Naive thymus-derived CD8-positive, alpha-beta T cell (primary cell): ENCODE results near the gene FER1L5. TPM values are rescaled to one million over a fixed set of nuclear protein-coding genes. Genes with fewer than 3 reads are reported as not detected.

ENCODE experiments used
- ATAC-seq, 2 donors: fragments of 150-1000 bp; cut with Tn5 transposase in 1 of 2; sonication (Bioruptor Pico), chemical (Tn5 transposase) in 1 of 2; 1 replicate in 1 of 2; 2 replicates in 1 of 2; pipeline ENCODE4 v1.10.0; 2021; ENCODE audit warnings: mild to moderate bottlenecking in 2 of 2, moderate library complexity in 2 of 2
- POLR2A ChIA-PET: fragments of 350-600 bp; sonication (Branson Sonifier 250); formaldehyde crosslinking; loops from one replicate; lab custom pipeline; 2021; ENCODE audit warnings: antibody characterized with exemption; lab: Charles Lee
- DNase-seq, 10 donors: peaks; one replicate each; pipeline versions ENCODE4 v3.0.0 to v3.0.0-alpha.2; 2020 to 2022
- H3K27ac Mint-ChIP-seq, 10 donors: one replicate each; pipeline ENCODE4 v1.8.0; 2020 to 2022; ENCODE audit warnings: mild to moderate bottlenecking in 10 of 10, mixed read lengths in 10 of 10, moderate library complexity in 4 of 10, inconsistent platforms in 1 of 10
- H3K27me3 Mint-ChIP-seq, 5 donors: one replicate each; pipeline ENCODE4 v1.8.0; 2021 to 2022; ENCODE audit warnings: mixed read lengths in 5 of 5
- H3K36me3 Mint-ChIP-seq, 3 donors: one replicate each; pipeline ENCODE4 v1.8.0; 2020 to 2022; ENCODE audit warnings: mixed read lengths in 3 of 3, mild to moderate bottlenecking in 2 of 3, inconsistent platforms in 1 of 3
- H3K4me1 Mint-ChIP-seq, 4 donors: one replicate each; pipeline ENCODE4 v1.8.0; 2021 to 2022; ENCODE audit warnings: mixed read lengths in 4 of 4
- H3K4me3 Mint-ChIP-seq, 10 donors: one replicate each; pipeline ENCODE4 v1.8.0; 2020 to 2022; ENCODE audit warnings: mild to moderate bottlenecking in 10 of 10, mixed read lengths in 10 of 10, moderate library complexity in 6 of 10, inconsistent platforms in 1 of 10
- H3K9me3 Mint-ChIP-seq, 9 donors: one replicate each; pipeline ENCODE4 v1.8.0; 2020 to 2022; ENCODE audit warnings: mixed read lengths in 9 of 9, mild to moderate bottlenecking in 3 of 9, inconsistent platforms in 1 of 9, moderate library complexity in 1 of 9
- polyA plus RNA-seq, 3 donors: library from polyadenylated mRNA; unstranded; fragments of 300-500 nt; fragmentation: Illumina TruSeq; gene quantifications; one replicate each; pipeline ENCODE4 v1.2.3, GENCODE V29; 2021
- total RNA-seq, 8 experiments: library from RNA in 2 of 8; stranded (reverse) in 2 of 8; gene quantifications; one replicate each; pipeline ENCODE4 v1.2.3 and lab custom pipeline; 2021 to 2026

Gene FER1L5
- total and polyA plus RNA-seq, 5 experiments from 2014 or later: 0.02 TPM; not detected in 4

DNA sequence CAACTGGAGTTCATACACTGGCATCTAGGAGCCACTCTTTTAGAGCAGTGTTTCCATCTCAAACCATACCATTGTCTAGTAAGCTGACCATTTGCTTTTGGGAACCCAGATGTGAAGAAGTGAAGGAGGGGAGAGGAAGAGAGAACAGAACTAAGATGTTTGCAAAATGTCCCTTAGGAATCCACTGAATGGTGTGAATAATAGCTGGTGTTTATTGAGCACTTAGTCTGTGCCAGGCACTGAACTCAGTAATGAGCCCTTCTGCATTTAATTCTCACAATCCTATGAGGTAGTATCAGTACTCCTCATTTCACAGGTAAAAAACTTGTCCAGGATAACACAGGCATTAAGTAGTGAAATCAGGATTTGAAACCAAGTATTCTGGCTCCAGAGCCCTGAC lies 73.8 kb downstream of the FER1L5 start:
- no peak for DNase-seq
- H3K27me3 Mint-ChIP-seq: no peaks in the 10 kb centered on the region
- peaks cover 0 to 6% (median 0%) of the 10 kb centered on the region in 4 donors for H3K4me1 Mint-ChIP-seq
- H3K9me3 Mint-ChIP-seq: no peaks in the 10 kb centered on the region
- peak overlapping the region in 1 of 10 donors; percentile 25 for H3K27ac Mint-ChIP-seq
- POLR2A ChIA-PET: no interaction called here
- peaks cover 0 to 54% (median 7%) of the 10 kb centered on the region in 3 donors for H3K36me3 Mint-ChIP-seq
- H3K4me3 Mint-ChIP-seq: no peak overlapping the region
- ATAC-seq: no peak

DNA sequence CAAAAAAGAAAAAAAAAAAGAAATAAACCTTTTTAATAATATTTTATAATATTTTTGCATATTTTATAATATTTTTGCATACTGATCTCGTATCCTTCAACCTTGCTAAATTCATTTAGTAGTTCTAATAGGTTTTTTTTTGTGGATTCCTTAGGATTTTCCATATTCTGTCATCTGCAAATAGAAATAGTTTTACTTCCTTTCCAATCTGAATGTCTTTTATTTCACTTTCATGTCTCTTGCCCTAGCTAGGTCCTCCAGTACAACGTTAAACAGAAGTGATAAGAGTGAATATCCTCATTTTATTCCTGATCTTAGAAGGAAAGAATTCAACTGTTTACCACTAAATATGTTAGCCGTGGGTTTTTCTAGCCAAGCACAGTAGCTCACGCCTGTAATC lies 83.6 kb downstream of the FER1L5 start:
- DNase-seq: no peak
- no peaks in the 10 kb centered on the region for H3K27me3 Mint-ChIP-seq
- H3K36me3 Mint-ChIP-seq: peaks cover 0 to 62% (median 15%) of the 10 kb centered on the region in 3 donors
- POLR2A ChIA-PET: no interaction called here
- no peak for ATAC-seq
- no peak overlapping the region for H3K4me3 Mint-ChIP-seq
- H3K27ac Mint-ChIP-seq: no peak overlapping the region
- no peaks in the 10 kb centered on the region for H3K9me3 Mint-ChIP-seq
- H3K4me1 Mint-ChIP-seq: peaks cover 0 to 4% (median 0%) of the 10 kb centered on the region in 4 donors

DNA sequence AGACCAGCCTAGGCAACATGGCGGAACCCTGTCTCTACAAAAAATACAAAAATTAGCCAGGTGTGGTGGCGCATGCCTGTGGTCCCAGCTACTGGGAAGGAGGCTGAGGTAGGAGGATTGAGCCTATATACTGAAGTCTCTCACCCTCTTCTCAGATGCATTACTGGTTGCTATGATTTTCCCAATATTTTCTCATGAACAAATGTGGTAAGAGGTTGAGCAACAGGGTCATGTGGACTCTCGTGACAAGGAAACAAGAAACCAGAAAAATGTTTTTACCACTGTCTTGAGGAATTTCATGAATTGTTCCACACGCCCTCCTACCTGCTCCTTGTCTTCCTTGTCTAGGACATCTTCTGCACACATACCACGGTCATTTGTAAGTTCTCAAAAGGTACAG lies 84.9 kb downstream of the FER1L5 start:
- no peaks in the 10 kb centered on the region for H3K9me3 Mint-ChIP-seq
- ATAC-seq (no peak), DNase-seq (no peak)
- no peak overlapping the region for H3K27ac Mint-ChIP-seq
- peaks cover 0 to 4% (median 0%) of the 10 kb centered on the region in 4 donors for H3K4me1 Mint-ChIP-seq
- POLR2A ChIA-PET: no interaction called here
- no peaks in the 10 kb centered on the region for H3K27me3 Mint-ChIP-seq
- H3K36me3 Mint-ChIP-seq: peaks cover 0 to 69% (median 15%) of the 10 kb centered on the region in 3 donors
- H3K4me3 Mint-ChIP-seq: no peak overlapping the region

DNA sequence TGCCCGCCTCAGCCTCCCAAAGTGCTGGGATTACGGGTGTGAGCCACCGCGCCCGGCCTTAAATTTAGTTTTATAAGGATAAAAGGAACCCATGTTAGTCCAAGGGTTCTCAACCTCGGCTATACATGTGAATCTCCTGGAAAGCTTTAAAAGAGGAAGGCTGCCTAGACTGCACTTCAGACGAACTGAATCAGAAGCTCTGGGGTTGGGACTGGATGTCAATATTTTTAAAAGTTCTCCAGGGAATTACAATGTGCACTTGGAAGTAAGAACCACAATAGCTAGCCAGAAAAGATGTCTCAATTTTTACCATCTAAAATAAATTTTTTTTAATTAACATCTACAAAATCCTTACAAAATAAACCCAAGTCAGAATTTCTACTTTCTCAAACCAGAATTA lies 87.2 kb downstream of the FER1L5 start:
- H3K9me3 Mint-ChIP-seq: no peaks in the 10 kb centered on the region

DNA sequence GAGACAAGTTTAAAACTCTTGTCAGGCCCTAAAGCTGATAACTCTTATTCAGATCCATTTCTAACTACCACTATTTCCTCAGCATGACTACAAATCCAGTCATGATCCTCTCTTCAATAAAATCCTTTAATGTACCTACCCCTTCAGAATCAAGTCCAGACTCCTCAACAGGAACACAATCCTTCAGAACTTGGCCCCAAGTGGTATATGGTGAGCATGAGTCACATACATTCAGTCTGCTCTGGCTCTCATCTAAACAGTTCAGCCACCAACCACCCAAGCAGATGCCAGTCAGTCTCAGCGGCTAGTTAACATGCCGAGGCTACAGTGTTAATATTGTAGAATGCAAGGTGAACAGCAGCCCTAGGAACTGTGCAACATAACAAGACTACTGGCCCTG lies 87.6 kb downstream of the FER1L5 start:
- Mint-ChIP-seq H3K9me3 (no peaks in the 10 kb centered on the region), H3K27me3 (no peaks in the 10 kb centered on the region), H3K36me3 (peaks cover 0 to 79% (median 25%) of the 10 kb centered on the region in 3 donors), H3K4me1 (peaks cover 0 to 9% (median 3%) of the 10 kb centered on the region in 4 donors), H3K27ac (peak overlapping the region in 2 of 10 donors; percentile 17 to 56), H3K4me3 (no peak overlapping the region)
- POLR2A ChIA-PET: no interaction called here
- DNase-seq (no peak), ATAC-seq (no peak)

More for the DNA sequence above, 87.2 kb downstream of the FER1L5 start:
- Mint-ChIP-seq H3K27me3 (no peaks in the 10 kb centered on the region), H3K36me3 (peaks cover 0 to 79% (median 25%) of the 10 kb centered on the region in 3 donors), H3K27ac (no peak overlapping the region), H3K4me1 (peaks cover 0 to 6% (median under 1%) of the 10 kb centered on the region in 4 donors), H3K4me3 (no peak overlapping the region)
- ATAC-seq: no peak
- DNase-seq: no peak
- POLR2A ChIA-PET: no interaction called here

DNA sequence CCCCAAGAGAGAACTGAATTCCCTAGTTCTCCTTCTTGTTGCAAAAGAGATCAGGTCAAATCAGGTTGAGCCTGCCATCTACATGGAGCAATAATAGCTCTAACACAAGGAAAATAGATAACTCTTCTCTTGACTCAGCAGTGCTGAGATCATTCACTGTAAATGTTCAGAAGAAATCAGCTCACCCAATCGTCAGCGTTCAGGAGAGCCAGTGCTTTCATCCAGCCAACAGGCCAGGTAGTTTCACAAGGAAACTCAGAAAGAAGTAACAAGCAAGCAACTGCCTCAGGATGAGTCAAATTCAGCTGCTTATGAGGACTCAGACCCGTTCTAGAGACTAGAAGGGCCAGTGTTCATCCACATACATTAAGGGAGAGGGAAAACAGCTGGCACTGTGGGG lies 91.4 kb downstream of the FER1L5 start:
- Mint-ChIP-seq H3K4me1 (peaks cover 12 to 23% (median 16%) of the 10 kb centered on the region in 4 donors), H3K9me3 (no peaks in the 10 kb centered on the region), H3K27ac (peak overlapping the region in 1 of 10 donors; percentile 52), H3K4me3 (no peak overlapping the region), H3K36me3 (peaks cover 0 to 70% (median 21%) of the 10 kb centered on the region in 3 donors), H3K27me3 (no peaks in the 10 kb centered on the region)
- no peak for DNase-seq
- POLR2A ChIA-PET: no interaction called here
- ATAC-seq: no peak

DNA sequence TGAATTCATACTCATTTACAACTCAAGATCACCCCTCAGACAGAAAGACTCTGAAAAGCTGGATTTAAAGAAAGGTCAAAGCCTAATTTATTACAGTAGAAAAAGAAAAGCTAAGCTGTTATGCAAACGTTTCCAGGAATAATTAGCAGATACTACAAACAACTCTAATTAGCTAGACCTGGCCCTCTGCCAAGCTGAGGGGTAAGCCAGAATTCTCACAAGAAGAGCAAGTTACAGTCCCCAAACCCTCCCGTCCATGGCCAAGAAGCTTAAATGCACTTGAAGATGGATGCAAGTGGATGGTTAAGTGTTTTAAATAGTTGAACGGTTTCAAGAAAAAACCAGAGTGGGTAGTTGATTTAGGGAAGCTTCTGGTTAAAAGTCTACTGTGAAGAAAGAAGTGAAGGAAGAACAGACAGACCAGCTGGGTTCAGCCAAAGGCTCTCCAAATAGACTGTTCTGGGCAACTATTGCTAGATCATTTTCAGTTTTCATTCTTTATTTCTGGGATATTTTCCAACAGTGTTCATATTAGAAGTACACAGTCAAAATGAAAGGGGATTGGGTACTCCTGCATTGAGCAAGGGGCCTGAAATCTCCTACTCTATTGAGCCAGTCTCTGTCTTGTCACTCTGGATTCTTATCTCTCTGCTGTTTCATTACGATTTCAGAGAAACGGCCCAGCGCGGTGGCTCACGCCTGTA lies 92.5 kb downstream of the FER1L5 start:
- Mint-ChIP-seq H3K4me3 (no peak overlapping the region), H3K27ac (peak overlapping the region in 1 of 10 donors; percentile 0), H3K36me3 (peaks cover 0 to 61% (median 24%) of the 10 kb centered on the region in 3 donors), H3K9me3 (no peaks in the 10 kb centered on the region), H3K4me1 (peaks cover 21 to 33% (median 27%) of the 10 kb centered on the region in 4 donors), H3K27me3 (no peaks in the 10 kb centered on the region)
- no peak for DNase-seq
- POLR2A ChIA-PET: interaction anchor here (0.6 kb wide), 1 partner anchor 18 kb away, joined by 4 read pairs; no protein-coding TSS in a partner anchor
- ATAC-seq: no peak

DNA sequence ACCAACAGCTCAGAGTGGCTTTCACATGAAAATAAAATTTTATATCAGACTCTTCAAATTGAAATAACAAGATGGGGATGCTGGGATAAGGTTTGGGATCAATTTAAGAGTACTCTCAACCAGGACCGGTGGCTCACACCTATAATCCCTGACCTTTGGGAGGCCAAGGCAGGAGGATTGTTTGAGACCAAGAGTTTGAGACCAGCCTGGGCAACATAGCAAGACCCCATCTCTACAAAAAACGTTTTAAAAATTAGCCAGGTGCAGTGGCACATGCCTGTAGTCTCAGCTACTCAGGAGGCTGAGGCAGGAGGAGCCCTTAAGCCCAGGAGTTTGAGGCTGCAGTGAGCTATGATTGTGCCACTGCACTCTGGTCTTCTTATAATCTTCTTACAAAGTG lies 94.7 kb downstream of the FER1L5 start:
- Mint-ChIP-seq H3K9me3 (no peaks in the 10 kb centered on the region), H3K4me3 (peak overlapping the region in 2 of 10 donors; percentile 46 to 57), H3K4me1 (peaks cover 21 to 42% (median 34%) of the 10 kb centered on the region in 4 donors), H3K36me3 (peaks cover 0 to 44% (median 24%) of the 10 kb centered on the region in 3 donors), H3K27me3 (no peaks in the 10 kb centered on the region), H3K27ac (peak overlapping the region in 1 of 10 donors; percentile 52)
- DNase-seq (no peak), ATAC-seq (no peak)
- POLR2A ChIA-PET: no interaction called here

DNA sequence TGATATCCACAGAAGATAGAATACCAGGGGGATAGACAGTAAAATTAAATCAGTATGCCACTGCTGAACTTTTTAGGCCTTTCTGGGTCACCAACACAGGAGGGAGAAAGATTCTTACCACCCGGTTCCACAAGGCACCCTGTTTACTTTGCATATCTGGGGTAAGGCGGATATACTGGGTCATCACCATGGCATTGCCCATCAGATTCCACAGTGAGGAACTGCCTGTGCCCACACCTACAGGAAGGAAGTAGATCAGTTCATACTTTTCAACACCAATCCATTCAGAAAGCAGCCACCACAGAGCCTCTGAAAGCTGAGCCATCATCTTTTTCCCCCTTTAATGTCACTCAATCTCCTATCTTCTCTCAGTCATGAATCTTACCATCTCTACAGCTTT lies 95.3 kb downstream of the FER1L5 start:
- POLR2A ChIA-PET: no interaction called here
- Mint-ChIP-seq H3K36me3 (peaks cover 0 to 40% (median 23%) of the 10 kb centered on the region in 3 donors), H3K4me1 (peaks cover 21 to 42% (median 34%) of the 10 kb centered on the region in 4 donors), H3K4me3 (peak overlapping the region in 7 of 10 donors; percentile 1 to 80 (median 46)), H3K27me3 (no peaks in the 10 kb centered on the region), H3K9me3 (no peaks in the 10 kb centered on the region), H3K27ac (peak overlapping the region in 4 of 10 donors; percentile 13 to 82 (median 62))
- ATAC-seq (no peak), DNase-seq (no peak)

DNA sequence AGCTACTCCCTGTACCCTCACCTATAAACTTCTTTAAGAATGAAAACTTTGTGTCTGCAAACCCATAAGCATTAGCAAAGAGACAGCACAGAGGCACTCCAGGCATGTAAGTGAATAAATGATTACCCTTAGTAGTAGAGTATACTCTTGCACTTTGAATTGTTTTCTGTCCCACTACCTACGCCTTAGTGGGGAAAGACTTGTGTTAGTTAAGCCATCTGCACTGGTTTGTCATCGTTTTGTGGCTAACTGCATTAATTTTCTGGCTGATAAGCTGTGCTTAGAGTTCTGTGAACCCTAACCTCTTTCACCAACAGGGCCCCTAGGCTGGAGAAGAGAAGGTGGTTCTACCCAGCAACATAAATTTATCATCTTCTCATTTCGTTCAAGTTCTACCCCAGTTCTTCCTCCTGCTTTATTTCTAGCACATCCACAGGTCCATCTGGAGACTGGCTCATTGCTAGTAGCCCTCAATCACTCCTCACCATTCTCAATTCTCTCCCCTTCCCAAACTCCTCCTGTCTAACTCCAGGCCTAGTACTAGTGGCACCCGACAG lies 96.6 kb downstream of the FER1L5 start:
- ATAC-seq (no peak), DNase-seq (no peak)
- POLR2A ChIA-PET: interaction anchor here (0.7 to 1.9 kb wide), 3 partner anchors 24 to 78 kb away, joined by 3 to 4 read pairs (median 3); partner anchors contain the start of gene CNNM3
- Mint-ChIP-seq H3K27ac (peak overlapping the region; percentile 90 to 98 (median 95)), H3K36me3 (peaks cover 0 to 27% (median 10%) of the 10 kb centered on the region in 3 donors), H3K9me3 (no peaks in the 10 kb centered on the region), H3K4me3 (peak overlapping the region; percentile 93 to 99 (median 97)), H3K4me1 (peaks cover 21 to 43% (median 34%) of the 10 kb centered on the region in 4 donors), H3K27me3 (no peaks in the 10 kb centered on the region)

DNA sequence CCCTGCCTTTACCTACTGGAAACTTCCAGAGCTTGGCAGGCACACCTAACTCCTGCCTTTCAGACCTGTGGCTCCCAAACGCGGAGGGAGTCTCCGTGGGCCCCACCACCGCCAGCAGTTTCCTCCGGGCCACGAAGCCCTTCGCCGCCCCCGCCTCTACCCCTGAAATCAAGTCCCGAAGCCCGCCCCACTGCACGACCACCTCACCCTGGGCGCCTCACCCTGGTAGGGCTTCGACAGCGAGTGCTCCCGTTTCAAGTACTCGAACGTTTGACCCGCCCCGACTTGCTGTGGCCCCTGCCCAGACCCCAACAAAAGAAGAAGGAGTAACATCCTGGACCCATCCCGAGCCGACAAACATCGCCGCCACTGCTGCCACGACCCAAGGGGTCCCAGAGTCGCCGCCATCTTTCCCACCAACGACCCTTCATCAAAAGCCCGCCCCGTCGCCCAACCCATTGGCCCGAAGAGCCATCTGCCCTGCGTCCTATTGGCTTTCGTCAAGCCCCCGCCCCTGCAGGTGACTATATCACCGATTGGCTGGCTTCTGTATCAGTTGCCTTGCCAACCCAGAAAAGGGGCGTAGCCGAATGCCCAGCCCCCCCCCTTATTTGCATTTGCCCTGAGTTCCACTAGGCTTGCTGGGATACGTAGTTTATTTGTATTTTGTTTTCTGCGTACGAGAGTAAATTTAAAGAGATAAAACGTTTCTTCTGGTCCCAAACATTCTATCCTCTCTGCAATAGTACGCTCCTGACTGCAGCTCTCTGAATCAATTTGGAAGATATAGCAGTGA lies 97.3 kb downstream of the FER1L5 start, which contains the start of gene LMAN2L:
Gene LMAN2L (minus strand): TSS at position 432 of the 796 bp plus-strand sequence. CDS start 24 bp downstream, at position 408.
- ATAC-seq (peak; percentile 99), DNase-seq (peak; percentile 87 to 99 (median 96))
- Mint-ChIP-seq H3K27me3 (peaks cover 0 to 3% (median 0%) of the 10 kb centered on the region in 5 donors), H3K36me3 (peaks cover 0 to 20% (median 8%) of the 10 kb centered on the region in 3 donors), H3K9me3 (no peaks in the 10 kb centered on the region), H3K27ac (peak within 1 kb of the TSS; percentile 90 to 98 (median 95)), H3K4me3 (peak within 1 kb of the TSS; percentile 93 to 99 (median 97)), H3K4me1 (peaks cover 18 to 42% (median 34%) of the 10 kb centered on the region in 4 donors)
- POLR2A ChIA-PET: interaction anchor here (0.9 to 1.9 kb wide), 3 partner anchors 23 to 108 kb away, joined by 3 to 4 read pairs (median 3); partner anchors contain the start of gene CNNM3

DNA sequence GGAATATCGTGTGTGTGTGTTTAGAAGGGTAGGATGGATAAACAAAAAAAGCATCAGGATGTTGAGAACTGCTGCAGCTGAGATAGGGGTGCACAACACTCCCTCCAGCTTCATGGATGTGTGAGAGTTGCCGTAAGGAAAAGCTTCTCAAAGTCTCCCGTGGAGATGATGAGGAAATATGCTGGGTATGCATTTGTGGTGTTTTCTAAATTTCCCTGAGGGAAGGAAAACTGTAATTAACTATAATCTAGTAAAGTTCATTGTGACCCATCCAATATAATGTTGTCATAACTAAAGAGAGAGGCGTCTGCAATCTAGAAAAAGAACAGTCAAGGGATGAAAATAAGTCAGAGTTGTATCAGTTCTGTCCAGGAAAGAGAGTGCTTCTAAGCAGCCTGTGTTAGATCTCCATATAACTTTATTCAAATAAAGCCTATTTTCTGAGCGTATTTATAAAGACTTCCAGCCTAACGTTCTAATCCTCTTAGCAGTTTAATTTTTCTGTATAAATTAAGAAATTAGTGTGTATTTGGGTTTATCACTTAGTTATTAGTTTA lies 104.6 kb downstream of the FER1L5 start:
- Mint-ChIP-seq H3K4me1 (peaks cover 0 to 2% (median 0%) of the 10 kb centered on the region in 4 donors), H3K27ac (peak overlapping the region in 1 of 10 donors; percentile 45), H3K4me3 (no peak overlapping the region), H3K36me3 (no peaks in the 10 kb centered on the region), H3K9me3 (no peaks in the 10 kb centered on the region), H3K27me3 (peaks cover 0 to 5% (median 0%) of the 10 kb centered on the region in 5 donors)
- POLR2A ChIA-PET: no interaction called here
- ATAC-seq (no peak), DNase-seq (no peak)
